ENCODE results near the gene PSD4. TPM values are rescaled to one million over a fixed set of nuclear protein-coding genes. Genes with fewer than 3 reads are reported as not detected.

The PSD4 gene
- total RNA-seq, 1 experiment from 2014 or later: 0.60 TPM

DNA sequence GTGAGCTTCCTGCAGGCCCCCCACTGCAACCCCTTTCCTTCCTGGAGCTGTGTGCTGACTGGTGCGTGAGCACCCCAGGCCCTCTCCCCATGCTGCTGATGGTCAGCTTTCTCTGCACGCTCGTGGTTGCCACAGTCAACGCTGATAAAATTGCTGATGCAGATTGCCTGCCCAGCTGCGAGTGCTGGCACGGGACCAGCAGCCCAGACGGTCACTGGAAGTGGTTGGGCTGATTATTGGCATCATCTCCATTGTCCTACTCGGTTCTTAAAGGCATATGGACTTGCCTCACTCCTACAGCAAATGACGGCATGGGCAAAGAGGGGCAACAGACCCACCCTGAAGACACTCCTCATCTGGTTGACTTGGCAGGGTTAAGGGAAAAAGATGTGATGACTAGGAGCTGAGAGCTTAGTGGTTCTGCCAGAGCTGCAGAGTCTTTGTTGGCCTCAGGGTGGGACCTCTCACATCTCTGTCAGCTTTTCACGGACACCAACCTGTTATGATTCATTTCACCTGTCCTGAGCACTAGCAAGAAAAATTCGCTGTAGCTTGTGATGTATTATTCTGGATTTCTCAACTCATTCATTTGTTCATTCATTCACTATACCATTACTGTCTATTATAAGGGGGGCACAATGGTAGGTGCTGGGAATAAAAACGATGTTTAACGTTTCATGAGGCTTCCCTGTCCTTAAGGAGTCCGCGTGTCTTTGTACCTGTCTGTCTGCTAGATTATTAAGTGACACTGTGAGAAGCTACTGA is 66.6 kb downstream of the PSD4 start:
- POLR2A ChIA-PET (ENCODE audit: low non-redundant PET): no interaction called here
- peak; percentile 89 for DNase-seq (ENCODE audit: low spot score)
- intact Hi-C loops (cut with micrococcal nuclease; ENCODE audit: unreplicated experiment): no loop called here
- Histone ChIP-seq H3K36me3 (ENCODE audit: insufficient read depth, low read length, poor library complexity, severe bottlenecking) (peaks cover 11% of the 10 kb centered on the region), H3K27me3 (replicated peaks; ENCODE audit: insufficient read depth, low read depth, low read length, poor library complexity) (no peaks in the 10 kb centered on the region), H3K27ac (ENCODE audit: low read depth, low read length, poor library complexity, severe bottlenecking) (peak overlapping the region; percentile 64), H3K4me3 (ENCODE audit: low read depth, low read length, poor library complexity, severe bottlenecking) (no peak overlapping the region), H3K9me3 (ENCODE audit: low read depth, low read length, poor library complexity, severe bottlenecking) (no peaks in the 10 kb centered on the region), H3K4me1 (ENCODE audit: insufficient read depth, low read length, poor library complexity, severe bottlenecking) (peaks cover 35% of the 10 kb centered on the region)
- TF ChIP-seq, protein P1, sequence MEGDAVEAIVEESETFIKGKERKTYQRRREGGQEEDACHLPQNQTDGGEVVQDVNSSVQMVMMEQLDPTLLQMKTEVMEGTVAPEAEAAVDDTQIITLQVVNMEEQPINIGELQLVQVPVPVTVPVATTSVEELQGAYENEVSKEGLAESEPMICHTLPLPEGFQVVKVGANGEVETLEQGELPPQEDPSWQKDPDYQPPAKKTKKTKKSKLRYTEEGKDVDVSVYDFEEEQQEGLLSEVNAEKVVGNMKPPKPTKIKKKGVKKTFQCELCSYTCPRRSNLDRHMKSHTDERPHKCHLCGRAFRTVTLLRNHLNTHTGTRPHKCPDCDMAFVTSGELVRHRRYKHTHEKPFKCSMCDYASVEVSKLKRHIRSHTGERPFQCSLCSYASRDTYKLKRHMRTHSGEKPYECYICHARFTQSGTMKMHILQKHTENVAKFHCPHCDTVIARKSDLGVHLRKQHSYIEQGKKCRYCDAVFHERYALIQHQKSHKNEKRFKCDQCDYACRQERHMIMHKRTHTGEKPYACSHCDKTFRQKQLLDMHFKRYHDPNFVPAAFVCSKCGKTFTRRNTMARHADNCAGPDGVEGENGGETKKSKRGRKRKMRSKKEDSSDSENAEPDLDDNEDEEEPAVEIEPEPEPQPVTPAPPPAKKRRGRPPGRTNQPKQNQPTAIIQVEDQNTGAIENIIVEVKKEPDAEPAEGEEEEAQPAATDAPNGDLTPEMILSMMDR (conservative IDR thresholded peaks at IDR 0.05; ENCODE audit: low read depth, low read length): no peak
- TF ChIP-seq EZH2 (IDR thresholded peaks at IDR 0.05; ENCODE audit: borderline replicate concordance, low read depth, low read length, poor library complexity, severe bottlenecking): no peak
- BruUV-seq (replicated peaks): no TSS peak
- CTCF ChIA-PET: interaction anchor here (0.8 to 4.2 kb wide), 2 partner anchors 36 to 41 kb away, joined by 5 to 18 read pairs; no protein-coding TSS in a partner anchor

DNA sequence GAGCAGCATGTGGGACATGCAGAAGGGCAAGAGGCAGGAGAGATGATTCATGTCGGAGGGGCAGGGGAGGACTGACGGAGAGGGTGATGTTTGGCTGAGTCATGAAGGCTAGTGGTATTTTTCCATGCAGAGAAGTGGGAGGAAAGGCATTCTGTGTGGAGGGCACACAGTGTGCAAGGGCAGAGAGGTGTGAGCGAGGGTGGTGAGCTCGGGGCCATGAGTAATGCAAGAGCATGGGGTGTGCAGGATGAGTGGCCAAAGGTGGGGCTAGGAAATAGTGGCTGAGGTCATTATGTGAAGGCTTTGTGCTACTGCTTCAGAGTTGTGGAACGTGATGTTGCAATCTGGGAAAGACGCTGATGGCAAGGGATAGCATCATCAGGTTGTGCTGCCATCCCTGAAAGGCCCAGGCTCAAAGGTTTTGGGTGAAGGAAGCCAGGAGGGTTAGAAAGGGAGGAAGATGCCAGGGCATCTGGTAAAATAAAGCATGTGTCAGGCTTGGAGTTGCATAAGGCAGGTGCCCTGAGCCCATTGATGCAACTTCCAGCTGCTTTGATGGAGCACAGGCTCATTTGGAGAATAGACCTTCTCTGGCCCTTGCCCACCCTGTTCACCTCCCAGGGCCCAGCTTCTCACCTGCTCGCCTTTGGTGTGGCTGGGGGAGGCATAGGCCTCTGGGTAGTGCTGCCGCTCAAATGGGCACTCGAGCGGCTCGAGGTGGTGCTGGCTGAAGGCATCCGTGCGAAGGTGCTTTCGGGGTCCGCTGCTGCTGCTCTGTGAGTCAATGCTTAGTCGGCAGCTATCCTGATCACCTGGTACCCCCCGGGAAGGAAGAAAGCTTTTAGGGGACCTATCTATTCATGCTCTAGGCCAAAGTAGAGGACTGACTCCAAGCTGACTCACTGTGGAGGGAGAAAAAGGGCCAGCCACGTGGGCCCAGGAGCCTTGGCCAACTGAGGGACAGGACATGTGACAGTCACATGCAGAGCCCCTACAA is 67.4 kb downstream of the PSD4 start:
- Histone ChIP-seq H3K4me1 (ENCODE audit: insufficient read depth, low read length, poor library complexity, severe bottlenecking) (peaks cover 35% of the 10 kb centered on the region), H3K36me3 (ENCODE audit: insufficient read depth, low read length, poor library complexity, severe bottlenecking) (peaks cover 11% of the 10 kb centered on the region), H3K27me3 (replicated peaks; ENCODE audit: insufficient read depth, low read depth, low read length, poor library complexity) (no peaks in the 10 kb centered on the region), H3K4me3 (ENCODE audit: low read depth, low read length, poor library complexity, severe bottlenecking) (no peak overlapping the region), H3K9me3 (ENCODE audit: low read depth, low read length, poor library complexity, severe bottlenecking) (no peaks in the 10 kb centered on the region), H3K27ac (ENCODE audit: low read depth, low read length, poor library complexity, severe bottlenecking) (peak overlapping the region; percentile 64)
- no peak for TF ChIP-seq EZH2 (IDR thresholded peaks at IDR 0.05; ENCODE audit: borderline replicate concordance, low read depth, low read length, poor library complexity, severe bottlenecking)
- TF ChIP-seq, protein P1 (conservative IDR thresholded peaks at IDR 0.05; ENCODE audit: low read depth, low read length): no peak
- intact Hi-C loops (cut with micrococcal nuclease; ENCODE audit: unreplicated experiment): no loop called here
- CTCF ChIA-PET: interaction anchor here (4.2 kb wide), 1 partner anchor 37 kb away, joined by 18 read pairs; no protein-coding TSS in a partner anchor
- BruUV-seq (replicated peaks): no TSS peak
- POLR2A ChIA-PET (ENCODE audit: low non-redundant PET): no interaction called here
- DNase-seq (ENCODE audit: low spot score): peak; percentile 64

DNA sequence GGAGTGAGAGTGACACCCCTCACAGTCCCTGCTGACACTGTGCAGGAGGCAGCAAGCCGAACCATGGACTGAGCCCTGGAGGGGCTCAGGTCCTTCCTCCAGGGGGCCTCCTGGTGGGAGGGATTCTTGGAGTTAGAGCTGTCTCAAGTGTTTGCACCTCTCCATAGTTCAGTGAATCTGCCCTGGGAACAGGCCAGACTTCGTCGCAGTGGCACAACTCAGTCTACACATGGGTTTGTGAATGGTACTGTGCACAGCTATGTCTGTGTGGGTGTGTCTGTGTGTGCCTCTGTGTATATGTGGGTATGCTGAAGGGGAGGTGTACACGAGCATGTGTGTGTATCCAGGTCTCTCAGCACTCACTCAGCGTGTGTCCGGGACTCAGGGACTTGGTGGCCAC is 68.6 kb downstream of the PSD4 start:
- Histone ChIP-seq H3K4me3 (ENCODE audit: low read depth, low read length, poor library complexity, severe bottlenecking) (no peak overlapping the region), H3K9me3 (ENCODE audit: low read depth, low read length, poor library complexity, severe bottlenecking) (no peaks in the 10 kb centered on the region), H3K36me3 (ENCODE audit: insufficient read depth, low read length, poor library complexity, severe bottlenecking) (peaks cover 11% of the 10 kb centered on the region), H3K27ac (ENCODE audit: low read depth, low read length, poor library complexity, severe bottlenecking) (peak overlapping the region; percentile 37), H3K27me3 (replicated peaks; ENCODE audit: insufficient read depth, low read depth, low read length, poor library complexity) (no peaks in the 10 kb centered on the region), H3K4me1 (ENCODE audit: insufficient read depth, low read length, poor library complexity, severe bottlenecking) (peaks cover 35% of the 10 kb centered on the region)
- no peak for TF ChIP-seq EZH2 (IDR thresholded peaks at IDR 0.05; ENCODE audit: borderline replicate concordance, low read depth, low read length, poor library complexity, severe bottlenecking)
- TF ChIP-seq, protein P1 (conservative IDR thresholded peaks at IDR 0.05; ENCODE audit: low read depth, low read length): no peak
- intact Hi-C loops (cut with micrococcal nuclease; ENCODE audit: unreplicated experiment): no loop called here
- CTCF ChIA-PET: no interaction called here
- no peak for DNase-seq (ENCODE audit: low spot score)
- BruUV-seq (replicated peaks): no TSS peak
- POLR2A ChIA-PET (ENCODE audit: low non-redundant PET): no interaction called here
